ENCODE data around the gene ALDH2.

DNA sequence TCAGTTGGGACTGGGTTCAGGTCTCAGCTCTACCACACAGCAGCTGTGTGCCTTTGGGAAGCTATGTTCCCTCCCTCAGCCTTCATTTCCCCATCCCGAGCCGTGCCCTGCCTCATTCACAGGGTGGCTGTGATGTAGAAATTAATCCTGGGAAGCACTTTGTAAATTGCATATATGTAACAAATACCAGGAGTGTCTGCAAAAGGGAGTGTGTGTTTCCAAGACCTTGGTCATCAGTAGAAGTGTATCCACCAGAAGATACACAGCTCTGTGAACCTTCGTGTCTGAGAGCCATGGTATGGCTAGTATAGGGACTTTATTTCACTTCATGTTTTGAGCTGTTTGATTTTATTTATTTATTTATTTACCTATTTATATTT lies 26.1 kb downstream of the ALDH2 start:
- TF ChIP-seq, protein P1, sequence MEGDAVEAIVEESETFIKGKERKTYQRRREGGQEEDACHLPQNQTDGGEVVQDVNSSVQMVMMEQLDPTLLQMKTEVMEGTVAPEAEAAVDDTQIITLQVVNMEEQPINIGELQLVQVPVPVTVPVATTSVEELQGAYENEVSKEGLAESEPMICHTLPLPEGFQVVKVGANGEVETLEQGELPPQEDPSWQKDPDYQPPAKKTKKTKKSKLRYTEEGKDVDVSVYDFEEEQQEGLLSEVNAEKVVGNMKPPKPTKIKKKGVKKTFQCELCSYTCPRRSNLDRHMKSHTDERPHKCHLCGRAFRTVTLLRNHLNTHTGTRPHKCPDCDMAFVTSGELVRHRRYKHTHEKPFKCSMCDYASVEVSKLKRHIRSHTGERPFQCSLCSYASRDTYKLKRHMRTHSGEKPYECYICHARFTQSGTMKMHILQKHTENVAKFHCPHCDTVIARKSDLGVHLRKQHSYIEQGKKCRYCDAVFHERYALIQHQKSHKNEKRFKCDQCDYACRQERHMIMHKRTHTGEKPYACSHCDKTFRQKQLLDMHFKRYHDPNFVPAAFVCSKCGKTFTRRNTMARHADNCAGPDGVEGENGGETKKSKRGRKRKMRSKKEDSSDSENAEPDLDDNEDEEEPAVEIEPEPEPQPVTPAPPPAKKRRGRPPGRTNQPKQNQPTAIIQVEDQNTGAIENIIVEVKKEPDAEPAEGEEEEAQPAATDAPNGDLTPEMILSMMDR (conservative IDR thresholded peaks at IDR 0.05 in 1 of 2, IDR thresholded peaks at IDR 0.05 in 1 of 2; ENCODE audit: low read depth in 1 of 2, low read length in 2 of 2): no peak
- no peak for TF ChIP-seq EZH2 (IDR thresholded peaks at IDR 0.05; ENCODE audit: low read length, missing control alignments)
